GM19395 (cell line): ENCODE data around the gene PIP4P1.
"Not testable (repeated sequence)": the region's sequence is repeated elsewhere in the genome, so short reads cannot be mapped to it uniquely, and the experiment has no call there.

Experiments
- ATAC-seq: cut with Tn5 transposase; IDR thresholded peaks from one replicate; pipeline ENCODE4 v1.9.1; 2021; ENCODE audit warnings: mild to moderate bottlenecking, moderate library complexity; ENCODE audit not compliant: unreplicated experiment

Gene PIP4P1

DNA sequence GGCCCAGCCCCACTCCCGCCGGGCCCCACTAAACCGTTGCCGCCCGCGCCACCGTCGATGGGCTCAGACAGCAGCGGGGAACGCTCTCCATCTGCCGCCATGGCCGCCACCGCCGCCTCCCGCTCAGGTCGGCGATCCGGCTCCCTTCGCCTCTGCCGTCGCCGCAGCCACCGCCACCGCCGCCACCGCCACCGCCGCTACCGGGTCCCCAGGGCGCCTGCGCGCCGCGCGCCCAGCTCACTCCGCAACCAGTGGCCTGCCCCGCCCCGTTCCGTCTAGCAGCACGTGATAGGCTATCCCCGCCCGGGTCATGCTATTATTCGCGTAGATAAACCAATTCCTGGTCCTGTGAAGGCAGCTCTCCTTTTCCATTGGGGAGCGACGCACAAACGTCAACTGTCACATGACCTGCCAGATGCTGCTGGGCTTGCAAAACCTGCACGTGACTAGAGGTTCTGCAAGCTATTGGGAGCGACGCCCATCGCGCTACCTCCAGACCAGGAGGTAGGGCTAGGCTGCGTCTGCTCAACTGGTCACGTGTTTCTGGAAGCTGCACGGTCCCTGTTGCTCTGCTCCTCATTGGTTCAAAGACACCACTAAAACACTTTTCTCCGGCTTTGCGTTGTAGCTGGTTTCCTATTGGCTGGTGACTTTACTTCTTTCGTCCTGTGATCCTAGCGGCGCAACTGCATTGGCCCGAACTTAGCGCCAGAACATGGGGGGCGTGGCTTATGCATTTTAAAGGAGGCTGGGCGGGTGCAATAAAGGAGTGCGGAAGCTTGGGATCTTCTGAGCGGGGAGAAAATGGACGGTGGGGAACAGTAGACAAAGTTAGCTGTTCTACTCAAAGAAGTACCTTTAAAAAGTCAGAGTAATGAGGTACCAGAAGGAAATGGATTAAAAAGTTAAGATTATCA, at the start of gene PIP4P1:
Gene PIP4P1 (minus strand): TSS at position 210 of the 917 bp plus-strand sequence. CDS start 109 bp downstream, at position 101.
- ATAC-seq: peak; percentile 95

DNA sequence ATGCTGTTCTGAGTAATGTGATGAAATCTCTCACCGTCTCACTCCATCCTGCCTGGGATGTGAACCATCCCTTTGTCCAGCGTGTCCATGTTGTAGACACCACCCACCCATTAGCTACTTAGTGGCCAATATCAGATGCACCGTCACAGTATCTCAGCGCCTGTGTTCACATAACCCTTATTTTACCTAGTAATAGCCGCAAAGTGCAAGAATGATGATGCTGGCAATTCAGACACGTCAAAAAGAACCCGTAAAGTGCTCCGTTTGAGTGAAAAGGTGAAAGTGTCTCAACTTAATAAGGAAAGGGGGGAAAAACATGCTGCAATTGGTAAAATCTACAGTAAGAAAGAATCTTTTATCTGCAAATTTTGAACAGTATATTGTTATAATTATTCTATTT, 47.1 kb upstream of the PIP4P1 start:
- no peak for ATAC-seq

DNA sequence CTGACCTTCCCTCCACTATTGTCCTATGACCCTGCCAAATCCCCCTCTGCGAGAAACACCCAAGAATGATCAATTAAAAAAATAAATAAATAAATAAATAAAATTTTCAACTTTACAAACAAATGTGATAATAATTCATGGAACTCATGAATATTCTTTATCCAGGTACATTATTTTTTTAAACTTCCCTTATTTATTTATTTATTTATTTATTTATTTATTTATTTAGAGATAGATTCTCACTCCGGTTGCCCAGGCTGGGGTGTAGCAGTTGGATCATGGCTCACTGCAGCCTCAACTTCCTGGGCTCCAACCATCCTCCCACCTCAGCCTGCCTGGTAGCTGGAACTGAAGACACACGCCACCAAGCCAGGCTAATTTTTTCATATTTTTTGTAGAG, 46.3 kb upstream of the PIP4P1 start:
- ATAC-seq: not testable (repeated sequence)

DNA sequence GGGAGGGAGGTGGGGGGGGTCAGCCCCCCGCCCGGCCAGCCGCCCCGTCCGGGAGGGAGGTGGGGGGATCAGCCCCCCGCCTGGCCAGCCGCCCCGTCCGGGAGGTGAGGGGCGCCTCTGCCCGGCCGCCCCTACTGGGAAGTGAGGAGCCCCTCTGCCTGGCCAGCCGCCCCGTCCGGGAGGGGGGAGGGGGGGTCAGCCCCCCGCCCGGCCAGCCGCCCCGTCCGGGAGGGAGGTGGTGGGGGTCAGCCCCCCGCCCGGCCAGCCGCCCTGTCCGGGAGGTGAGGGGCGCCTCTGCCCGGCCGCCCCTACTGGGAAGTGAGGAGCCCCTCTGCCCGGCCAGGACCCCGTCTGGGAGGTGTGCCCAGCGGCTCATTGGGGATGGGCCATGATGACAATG, 45.5 kb upstream of the PIP4P1 start:
- ATAC-seq: not testable (repeated sequence)

DNA sequence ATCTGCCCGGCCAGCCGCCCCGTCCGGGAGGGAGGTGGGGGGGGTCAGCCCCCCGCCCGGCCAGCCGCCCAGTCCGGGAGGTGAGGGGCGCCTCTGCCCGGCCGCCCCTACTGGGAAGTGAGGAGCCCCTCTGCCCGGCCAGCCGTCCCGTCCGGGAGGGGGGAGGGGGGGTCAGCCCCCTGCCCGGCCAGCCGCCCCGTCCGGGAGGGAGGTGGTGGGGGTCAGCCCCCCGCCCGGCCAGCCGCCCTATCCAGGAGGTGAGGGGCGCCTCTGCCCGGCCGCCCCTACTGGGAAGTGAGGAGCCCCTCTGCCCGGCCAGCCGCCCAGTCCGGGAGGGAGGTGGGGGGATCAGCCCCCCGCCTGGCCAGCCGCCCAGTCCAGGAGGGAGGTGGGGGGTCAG, 45.0 kb upstream of the PIP4P1 start:
- ATAC-seq: not testable (repeated sequence)

DNA sequence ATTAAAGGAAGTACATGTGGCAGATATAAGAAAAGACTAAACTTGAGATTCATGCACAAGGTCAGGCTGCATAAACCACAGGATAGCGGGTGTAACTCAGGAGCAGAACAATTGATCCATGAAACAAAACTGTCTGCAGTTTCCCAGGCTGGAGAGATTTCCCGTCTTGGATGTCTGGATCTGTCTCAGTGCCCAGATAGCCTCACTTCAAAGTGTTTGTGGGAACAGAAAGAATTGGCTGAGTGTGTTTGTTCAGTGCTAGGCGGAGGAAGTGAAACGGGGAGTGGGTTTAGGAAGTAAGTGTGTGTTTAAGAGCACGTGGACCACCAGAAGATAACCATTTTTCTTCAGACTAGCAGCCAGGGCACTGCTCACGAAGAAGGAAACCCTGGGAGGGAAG, 42.7 kb upstream of the PIP4P1 start:
- ATAC-seq: no peak

DNA sequence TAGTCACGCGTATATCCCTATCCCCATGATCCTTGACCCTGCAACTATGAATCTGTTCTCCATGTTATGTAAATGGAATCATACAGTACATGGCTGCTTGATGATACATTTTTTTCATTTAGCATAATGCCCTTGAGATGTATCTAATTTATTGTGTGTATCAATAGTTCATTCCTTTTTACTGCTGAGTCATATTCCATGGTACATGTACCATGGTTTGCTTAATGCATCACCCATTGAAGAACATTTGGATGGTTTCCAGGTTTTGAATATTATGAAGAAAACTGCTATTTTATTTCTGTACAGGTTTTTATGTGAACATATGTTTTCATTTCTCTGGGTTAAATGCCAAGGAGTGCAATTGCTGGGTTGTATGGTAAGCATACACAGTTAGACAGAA, 40.1 kb upstream of the PIP4P1 start:
- no peak for ATAC-seq

DNA sequence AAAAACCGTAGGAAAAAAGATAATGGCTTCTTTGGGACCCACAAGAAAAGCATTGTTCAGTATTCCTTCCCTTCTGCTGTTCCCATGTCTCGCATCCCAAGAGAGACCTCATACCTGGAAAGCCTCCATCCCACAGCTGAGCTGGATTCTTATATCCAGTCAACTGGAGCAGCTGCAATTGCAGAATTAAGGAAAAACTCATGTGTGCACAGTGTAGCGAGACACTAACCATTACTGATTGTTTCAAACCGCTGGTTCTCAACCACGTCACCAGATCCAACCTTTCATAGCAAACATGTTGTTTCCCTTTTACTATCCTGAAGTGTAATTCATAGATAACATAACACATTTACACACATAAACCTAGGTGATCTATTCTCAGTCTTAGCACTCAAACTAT, 38.6 kb upstream of the PIP4P1 start:
- ATAC-seq: no peak

DNA sequence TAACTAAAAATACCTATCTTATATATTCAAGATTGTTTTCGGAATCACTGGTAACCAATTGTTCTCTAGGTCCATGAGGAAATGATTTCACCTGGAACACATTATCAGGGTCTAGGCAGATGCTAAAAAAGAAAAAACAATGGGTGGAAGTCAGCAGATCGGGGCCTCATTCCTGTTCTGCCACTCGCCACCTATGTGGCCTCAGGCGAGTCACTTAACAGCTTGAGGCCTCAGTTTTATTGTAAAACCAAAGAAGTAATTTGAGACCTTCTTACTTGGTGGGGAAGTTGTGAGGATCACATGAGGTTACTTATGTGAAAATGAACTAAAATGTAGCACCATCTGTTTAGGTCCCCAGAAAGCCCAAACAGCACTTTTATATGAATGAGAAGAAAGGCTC, 37.9 kb upstream of the PIP4P1 start:
- ATAC-seq: no peak

DNA sequence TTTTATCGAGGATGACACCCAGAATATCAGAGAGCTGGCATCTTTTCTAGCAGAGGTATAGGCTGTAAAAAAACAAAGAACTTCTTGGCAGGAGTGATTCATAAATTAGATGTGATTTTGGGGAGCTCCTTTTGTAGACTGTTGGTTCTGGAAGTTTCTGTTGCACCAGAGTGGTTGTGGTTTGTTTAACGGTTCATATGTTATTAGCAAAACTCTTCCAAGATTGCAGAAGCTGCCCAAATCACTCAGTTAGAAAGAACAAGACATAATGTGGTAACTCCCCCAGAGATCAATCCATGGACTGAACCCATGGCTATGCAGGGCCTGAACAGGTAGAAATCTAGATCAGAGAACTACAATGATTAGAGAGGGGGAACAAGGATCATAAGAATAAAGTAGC, 37.4 kb upstream of the PIP4P1 start:
- no peak for ATAC-seq

DNA sequence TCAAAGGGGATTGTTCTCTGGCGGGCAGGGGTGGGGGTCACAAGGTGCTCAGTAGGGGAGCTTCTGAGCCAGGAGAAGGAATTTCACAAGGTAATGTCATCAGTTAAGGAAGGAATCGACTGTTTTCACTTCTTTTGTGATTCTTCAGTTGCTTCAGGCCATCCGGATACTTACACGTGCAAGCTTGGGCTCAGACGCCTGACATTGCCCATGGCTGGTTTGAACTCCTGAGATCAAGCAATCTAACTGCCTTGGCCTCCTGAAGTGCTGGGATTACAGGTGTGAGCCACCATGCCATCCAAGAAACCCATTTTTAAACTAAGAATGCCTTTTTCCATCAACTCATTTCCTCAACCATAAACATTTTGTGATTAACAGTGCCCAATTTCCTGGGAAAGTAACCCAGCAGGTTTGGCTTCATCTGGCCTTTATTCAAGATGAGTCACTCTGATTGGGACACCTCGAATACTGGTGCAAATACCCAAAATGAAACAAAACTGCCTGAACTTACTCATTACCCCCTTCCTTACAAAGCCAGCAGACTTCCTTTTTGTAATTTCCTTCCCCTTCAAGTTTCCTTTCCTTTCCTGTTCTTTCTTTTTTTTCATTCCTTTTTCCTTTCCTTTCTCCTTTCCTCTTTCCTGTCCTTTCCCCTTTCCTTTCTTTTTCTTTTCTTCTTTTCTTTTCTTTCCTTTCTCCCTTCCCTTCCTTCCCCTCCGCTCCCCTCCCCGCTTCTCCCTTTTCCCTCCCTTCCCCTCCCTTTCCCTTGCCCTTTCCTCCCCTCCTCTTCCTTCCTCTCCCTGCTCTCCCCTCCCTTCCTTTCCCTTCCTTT, 33.9 kb upstream of the PIP4P1 start:
- no peak for ATAC-seq

DNA sequence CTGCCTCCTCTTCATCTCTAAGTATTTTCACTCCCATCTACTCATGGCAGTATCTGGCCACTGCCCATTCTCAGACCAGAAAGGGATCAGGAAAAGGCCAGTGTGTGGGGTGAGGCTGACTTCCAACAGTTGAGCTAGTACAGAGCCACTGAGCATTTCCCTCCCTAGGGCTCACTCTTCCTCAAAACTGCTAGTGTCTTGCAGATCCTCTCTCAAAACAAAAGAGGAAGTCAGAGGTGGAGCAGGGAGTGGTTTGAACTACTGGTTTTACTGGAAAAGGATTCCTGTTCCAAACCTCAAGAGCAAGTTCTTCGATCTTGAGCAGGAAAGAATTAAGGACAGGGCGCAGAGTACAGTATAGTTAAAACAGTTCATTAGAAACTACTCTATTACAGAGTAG, 32.4 kb upstream of the PIP4P1 start:
- ATAC-seq: no peak

DNA sequence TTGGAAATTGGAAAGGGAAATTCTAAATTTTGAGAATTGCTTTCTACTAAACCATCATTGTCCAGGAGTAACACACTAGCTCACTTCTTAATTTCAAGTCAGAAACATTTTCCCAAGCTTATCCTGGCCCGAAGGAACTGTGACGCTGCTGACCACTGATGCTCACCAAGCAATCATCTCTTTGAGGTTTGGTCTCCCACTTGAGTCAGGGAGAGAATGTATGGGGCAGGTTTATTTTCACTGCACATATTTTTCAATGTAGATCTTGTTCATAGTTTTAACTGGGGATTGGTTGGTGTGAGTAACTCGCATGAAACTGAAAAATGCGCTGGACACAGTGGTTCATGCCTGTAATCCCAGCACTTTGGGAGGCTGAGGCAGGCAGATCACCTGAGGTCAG, 31.3 kb upstream of the PIP4P1 start:
- ATAC-seq: no peak

DNA sequence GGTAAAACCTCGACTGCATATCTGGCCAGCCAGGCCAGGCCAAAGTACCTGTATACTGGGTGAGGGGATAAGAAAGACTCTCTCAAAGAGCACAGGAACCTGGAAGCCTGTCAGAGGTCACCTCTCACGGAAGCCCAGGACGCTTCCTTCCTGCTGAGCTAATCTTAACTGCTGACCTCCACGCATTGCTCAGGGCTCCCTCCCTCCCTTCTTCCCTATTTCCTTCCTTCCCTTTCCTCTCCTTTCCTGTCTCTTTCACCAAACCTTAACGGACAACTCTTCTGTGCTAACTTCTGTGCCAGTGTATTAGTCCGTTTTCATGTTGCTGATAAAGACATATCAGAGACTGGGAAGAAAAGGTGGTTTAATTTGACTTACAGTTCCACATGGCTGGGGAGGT, 29.3 kb upstream of the PIP4P1 start:
- ATAC-seq: no peak

DNA sequence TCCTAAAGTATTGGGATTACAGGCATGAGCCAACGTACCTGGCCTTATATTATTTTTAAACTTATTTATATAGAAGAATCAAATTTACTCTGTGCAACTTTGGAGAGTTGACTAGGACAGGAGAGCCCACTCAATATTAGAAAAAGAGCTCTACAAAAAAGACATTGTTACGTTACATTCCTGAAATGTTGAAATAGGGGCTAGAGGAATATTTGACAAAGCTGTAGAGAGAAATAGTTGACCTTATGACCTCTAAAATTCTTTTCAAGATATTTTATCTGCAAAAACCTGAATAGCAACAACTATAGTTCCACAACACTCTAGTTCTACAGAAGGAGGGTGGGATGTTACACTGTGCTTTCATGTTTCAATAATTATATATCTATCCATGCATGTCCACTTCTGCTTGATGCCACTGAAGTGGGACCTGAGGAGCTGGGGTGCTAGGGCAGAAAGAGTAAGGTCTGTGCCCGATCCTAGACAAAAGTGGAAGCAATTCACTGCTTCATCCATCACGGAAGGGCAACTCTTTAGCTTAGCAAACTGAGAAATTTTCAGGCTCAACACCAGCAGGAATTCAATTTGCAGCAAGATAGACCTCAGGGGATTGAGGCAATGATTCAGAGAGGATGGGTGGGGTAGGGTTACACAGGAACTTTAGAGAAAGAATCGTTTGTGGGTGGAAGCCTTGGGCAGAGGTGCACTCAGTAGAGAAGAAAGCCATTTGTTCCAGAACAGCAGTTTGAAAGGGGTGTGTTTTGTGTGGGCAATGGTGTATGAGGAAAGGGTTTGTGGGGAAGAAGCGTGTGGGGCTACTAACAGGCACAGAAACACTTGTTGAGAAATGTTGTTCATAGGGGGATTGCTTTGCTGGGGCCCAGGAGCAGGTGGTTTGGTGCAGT, 28.1 kb upstream of the PIP4P1 start:
- ATAC-seq: peak; percentile 49

DNA sequence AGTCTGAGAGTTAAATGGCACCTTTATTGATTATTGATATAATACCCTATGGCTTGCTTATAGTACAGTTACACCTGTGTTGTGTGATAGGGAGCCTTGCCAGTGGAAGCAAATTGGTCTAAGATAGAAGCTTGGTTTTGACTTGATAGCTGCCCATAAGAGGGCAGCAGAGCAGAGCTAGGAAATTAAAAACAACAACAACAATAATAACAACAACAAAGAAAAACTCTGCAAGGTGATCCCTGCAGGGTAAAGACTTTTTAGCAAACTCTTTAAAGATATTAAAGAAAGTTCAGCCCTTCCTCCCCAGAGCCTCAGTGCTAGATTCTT, 26.1 kb upstream of the PIP4P1 start:
- no peak for ATAC-seq

DNA sequence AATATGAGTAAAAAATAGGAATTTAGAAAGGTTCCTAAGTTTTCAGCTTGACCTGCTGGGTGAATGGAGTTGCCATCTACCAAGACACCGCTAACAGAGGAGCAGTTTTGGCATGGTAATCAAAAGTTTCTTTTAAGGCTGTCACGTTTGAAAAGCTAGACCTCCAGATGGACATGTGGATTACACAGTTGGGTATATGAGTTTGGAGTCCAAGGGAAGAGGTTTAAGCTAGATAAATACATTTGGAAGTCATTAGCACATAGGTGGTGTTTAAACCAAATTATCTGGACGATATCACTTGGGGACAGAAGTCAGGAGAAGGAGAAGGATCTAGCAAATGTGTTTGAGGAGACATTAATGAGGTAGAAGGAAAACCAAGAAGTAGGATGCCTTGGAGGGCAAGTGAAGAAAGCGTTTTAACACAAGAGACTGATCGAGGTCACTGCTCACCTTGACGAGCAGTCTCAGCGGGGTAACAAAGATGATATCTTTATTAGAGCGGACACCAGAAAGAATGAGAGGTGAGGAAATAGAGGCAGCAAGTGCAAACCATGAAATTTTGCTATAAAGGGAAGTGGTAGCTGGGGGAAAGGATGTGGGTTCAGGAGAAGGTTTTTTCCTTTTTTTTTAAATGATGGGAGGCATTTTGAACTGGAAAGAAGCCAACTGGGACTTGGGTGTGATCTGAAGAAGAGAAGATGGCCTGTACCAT, 25.6 kb upstream of the PIP4P1 start:
- ATAC-seq: no peak

DNA sequence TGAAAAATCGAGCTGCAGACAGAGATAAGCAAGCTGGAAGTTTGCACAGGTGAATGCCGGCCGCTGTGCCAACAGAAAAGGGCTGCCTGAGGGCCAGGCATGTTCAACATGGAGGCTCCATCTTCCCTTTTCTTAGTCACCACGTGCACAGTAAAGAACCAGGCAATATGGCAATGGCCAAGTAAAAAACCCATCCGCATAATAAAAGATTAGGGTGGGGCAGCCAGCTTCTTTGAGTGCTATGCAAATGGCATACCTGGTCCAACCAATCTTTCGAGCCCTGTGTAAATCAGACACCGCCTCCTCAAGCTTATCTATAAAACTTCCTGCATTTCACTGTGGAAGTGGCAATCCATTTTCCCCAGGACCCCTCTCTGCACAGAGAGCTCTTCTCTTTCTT, 24.7 kb upstream of the PIP4P1 start:
- ATAC-seq: no peak

DNA sequence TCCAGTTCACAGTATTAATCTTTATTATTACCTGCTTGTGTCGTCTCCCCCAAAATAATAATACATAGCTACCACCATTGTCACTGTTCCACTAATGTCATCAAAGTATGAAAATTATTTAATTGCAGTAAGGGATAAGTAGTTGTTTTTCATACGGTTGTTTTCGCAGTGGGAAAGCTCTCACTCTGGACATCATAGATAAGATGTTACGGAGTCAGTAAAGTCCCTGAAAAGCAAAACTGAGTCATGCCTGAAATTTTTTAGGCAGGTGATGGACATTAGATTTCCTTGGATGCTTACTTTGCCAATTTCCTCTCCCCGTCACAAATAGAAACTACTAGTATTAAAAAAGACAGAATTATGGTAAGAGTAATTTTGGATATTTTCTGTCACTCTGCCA, 21.1 kb upstream of the PIP4P1 start:
- no peak for ATAC-seq

DNA sequence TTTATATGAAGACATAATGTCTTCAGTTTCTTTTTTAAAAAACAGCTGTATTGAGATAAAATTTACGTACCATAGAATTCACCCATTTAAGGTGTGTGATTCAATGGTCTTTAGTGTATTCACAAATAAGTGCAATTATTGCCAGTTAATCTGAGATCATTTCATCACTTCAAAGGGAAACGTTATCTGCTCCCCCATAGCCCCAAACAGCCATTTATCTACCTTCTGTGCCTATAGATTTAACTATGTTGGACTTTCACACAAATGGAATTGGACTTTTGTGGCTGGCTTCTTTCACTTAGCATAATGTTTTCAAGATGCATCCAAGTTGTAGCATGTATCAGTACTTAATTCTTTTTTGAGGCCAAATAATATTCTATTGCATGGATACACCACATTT, 17.7 kb upstream of the PIP4P1 start:
- no peak for ATAC-seq
